ENCODE results near the gene ASPG.

The ASPG gene

GRCh38 chr14:104139460-104140212, 54.1 kb downstream of the ASPG start:
- intact Hi-C loops (cut with DNase I) = loop anchor here (5.0 kb wide), 1 partner anchor 498 kb away; no protein-coding TSS in a partner anchor
- peak in 3 of 42 donors; percentile 6 to 21 (median 7) for DNase-seq

- DNase-seq = peak in 2 of 42 donors; percentile 9 to 10
- intact Hi-C loops (cut with DNase I) = no loop called here
Measured at GRCh38 chr14:104140213-104140462, 54.6 kb downstream of the ASPG start.

GRCh38 chr14:104140463-104141331, 55.2 kb downstream of the ASPG start:
- DNase-seq = peak in 3 of 42 donors; percentile 2 to 10 (median 10)

GRCh38 chr14:104141621-104142091, 56.2 kb downstream of the ASPG start:
- intact Hi-C loops (cut with DNase I) = no loop called here
- peak in 3 of 42 donors; percentile 8 to 20 (median 12) for DNase-seq

More at GRCh38 chr14:104140463-104141331, 55.2 kb downstream of the ASPG start:
- intact Hi-C loops (cut with DNase I) = no loop called here

- peak in 4 of 42 donors; percentile 1 to 20 (median 6) for DNase-seq
- intact Hi-C loops (cut with DNase I) = no loop called here
Measured at GRCh38 chr14:104142136-104142945, 56.8 kb downstream of the ASPG start.

- peak in 4 of 42 donors; percentile 3 to 22 (median 10) for DNase-seq
- intact Hi-C loops (cut with DNase I) = no loop called here
Measured at GRCh38 chr14:104142946-104143470, 57.5 kb downstream of the ASPG start.

- intact Hi-C loops (cut with DNase I) = no loop called here
Measured at GRCh38 chr14:104143521-104144452, 58.3 kb downstream of the ASPG start.

GRCh38 chr14:104144453-104144790, 58.9 kb downstream of the ASPG start:
- DNase-seq = peak in 4 of 42 donors; percentile 1 to 8 (median 2)
- intact Hi-C loops (cut with DNase I) = no loop called here

More at GRCh38 chr14:104143521-104144452, 58.3 kb downstream of the ASPG start:
- DNase-seq = peak in 5 of 42 donors; percentile 2 to 24 (median 9)

GRCh38 chr14:104144911-104145825, 59.7 kb downstream of the ASPG start:
- intact Hi-C loops (cut with DNase I) = no loop called here
- DNase-seq = peak in 8 of 42 donors; percentile 0 to 27 (median 10)

GRCh38 chr14:104145826-104146601, 60.5 kb downstream of the ASPG start:
- peak in 5 of 42 donors; percentile 2 to 29 (median 15) for DNase-seq
- intact Hi-C loops (cut with DNase I) = no loop called here

- DNase-seq = peak in 3 of 42 donors; percentile 7 to 27 (median 27)
- intact Hi-C loops (cut with DNase I) = no loop called here
Measured at GRCh38 chr14:104146651-104147345, 61.3 kb downstream of the ASPG start.

GRCh38 chr14:104147346-104148125, 62.0 kb downstream of the ASPG start:
- intact Hi-C loops (cut with DNase I) = no loop called here
- no peak for DNase-seq

- DNase-seq = peak in 1 of 42 donors; percentile 1
- intact Hi-C loops (cut with DNase I) = no loop called here
Measured at GRCh38 chr14:104148433-104149277, 63.2 kb downstream of the ASPG start.

- intact Hi-C loops (cut with DNase I) = no loop called here
- no peak for DNase-seq
Measured at GRCh38 chr14:104149278-104149595, 63.7 kb downstream of the ASPG start.

Data from head of caudate nucleus (tissue), 42 donors.